HG03457 (cell line): Measurements from ENCODE around the gene IL24.

Source experiments
- ATAC-seq: cut with Tn5 transposase; IDR thresholded peaks from one replicate; pipeline ENCODE4 v1.9.1; 2021; ENCODE audit warnings: moderate number of reproducible peaks; ENCODE audit not compliant: unreplicated experiment

IL24 gene

GRCh38 chr1:206949641-206950040 lies 52.4 kb downstream of the IL24 start:
- ATAC-seq, result no peak

GRCh38 chr1:206951318-206952100 lies 54.3 kb downstream of the IL24 start:
- no peak for ATAC-seq

- ATAC-seq, result no peak
Observed at GRCh38 chr1:206952171-206952570, 54.9 kb downstream of the IL24 start.

- no peak for ATAC-seq
Observed at GRCh38 chr1:206953126-206953525, 55.9 kb downstream of the IL24 start.

GRCh38 chr1:206953626-206954025 lies 56.4 kb downstream of the IL24 start:
- ATAC-seq, result no peak
